ENCODE results near the gene LONP1.

The LONP1 gene

DNA sequence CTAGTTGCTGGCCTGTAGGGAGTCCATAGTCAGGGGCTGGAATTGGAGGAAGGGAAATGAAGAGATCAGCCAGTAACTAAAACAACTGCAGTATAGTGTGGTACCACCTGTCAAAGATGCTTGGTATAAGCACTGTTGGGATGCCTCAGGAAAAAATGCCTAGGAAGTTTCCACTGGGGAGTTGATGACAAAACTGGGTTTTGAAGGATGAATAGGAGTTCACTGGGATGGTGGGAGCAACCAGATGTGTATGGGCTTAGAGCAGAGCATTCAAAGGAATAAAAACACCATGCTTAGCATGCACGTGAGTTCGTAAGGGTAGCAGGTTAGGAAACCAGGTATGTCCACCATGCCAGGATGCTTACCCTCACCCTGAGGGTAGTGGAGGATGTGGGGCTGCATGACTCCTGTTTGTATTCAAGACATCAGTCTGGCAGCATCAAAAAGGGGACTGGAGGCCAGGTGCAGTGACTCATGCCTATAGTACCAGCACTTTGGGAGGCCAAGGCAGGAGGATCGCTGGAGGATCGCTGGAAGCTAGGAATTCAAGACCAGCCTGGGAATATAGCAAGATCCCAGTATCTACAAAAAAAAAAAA, 7.6 kb upstream of the LONP1 start:
- ChIA-PET CTCF (interaction anchor here (1.1 kb wide), 1 partner anchor 22 kb away, joined by 6 read pairs; no protein-coding TSS in a partner anchor), POLR2A (no interaction called here)
- DNase-seq (ENCODE audit: extremely low spot score), result no peak
- TF ChIP-seq ELF4 (IDR thresholded peaks at IDR 0.05), result no peak
- no peak for TF ChIP-seq HDGF (IDR thresholded peaks at IDR 0.05; ENCODE audit: borderline replicate concordance)
- no peak for TF ChIP-seq TARDBP (IDR thresholded peaks at IDR 0.05)
- TF ChIP-seq PKNOX1 (IDR thresholded peaks at IDR 0.05), result no peak
- TF ChIP-seq ZNF384 (IDR thresholded peaks at IDR 0.05), result no peak
- no peak for TF ChIP-seq SP1 (IDR thresholded peaks at IDR 0.05)
- TF ChIP-seq LEF1 (IDR thresholded peaks at IDR 0.05; ENCODE audit: borderline replicate concordance), result no peak
- TF ChIP-seq NFRKB (IDR thresholded peaks at IDR 0.05), result no peak
- no peak for TF ChIP-seq FOXM1 (IDR thresholded peaks at IDR 0.05; ENCODE audit: borderline replicate concordance)
- TF ChIP-seq ARNT (IDR thresholded peaks at IDR 0.05), result no peak
- no peak for TF ChIP-seq CTBP1 (IDR thresholded peaks at IDR 0.05; ENCODE audit: borderline replicate concordance)
- TF ChIP-seq SUZ12 (IDR thresholded peaks at IDR 0.05), result no peak
- TF ChIP-seq FOXA1 (IDR thresholded peaks at IDR 0.05), result no peak
- TF ChIP-seq BHLHE40 (IDR thresholded peaks at IDR 0.05; ENCODE audit: borderline replicate concordance), result no peak
- TF ChIP-seq FOXK2 (IDR thresholded peaks at IDR 0.05), result no peak
- no peak for TF ChIP-seq L3MBTL2 (conservative IDR thresholded peaks at IDR 0.05)

DNA sequence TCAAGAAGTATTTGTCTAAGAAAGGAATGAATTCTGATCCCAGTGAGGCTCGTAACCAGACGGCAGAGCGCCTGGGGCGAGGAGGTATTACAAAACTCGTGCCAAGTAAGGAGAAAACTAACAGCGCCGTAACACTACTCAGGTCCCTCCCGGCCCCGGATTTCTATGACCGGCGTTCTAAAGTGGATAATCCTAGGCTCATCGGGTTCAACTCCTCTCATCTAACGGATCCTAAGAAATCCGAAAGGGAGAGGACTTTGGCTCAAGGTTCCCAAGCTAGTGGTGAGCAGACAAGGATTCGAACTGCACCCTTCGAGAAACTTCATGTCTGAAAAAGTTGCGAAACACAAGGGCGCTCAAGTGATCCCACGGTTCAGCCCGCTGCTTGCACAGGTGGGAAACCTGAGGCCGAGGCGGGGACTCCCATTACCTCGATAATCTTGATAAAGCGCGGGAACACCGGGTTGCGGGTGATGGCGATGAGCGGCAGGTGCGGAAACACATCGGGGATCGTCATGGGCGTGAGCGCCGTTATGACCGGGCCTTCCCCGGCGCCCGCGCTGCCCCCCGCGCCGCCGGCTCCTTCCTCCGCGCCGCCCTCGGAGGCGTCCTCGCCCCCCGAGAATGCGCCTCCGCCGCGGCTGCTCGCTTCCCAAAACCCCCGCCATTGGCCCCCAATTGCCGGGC, 529 bp downstream of the LONP1 start:
- ChIA-PET POLR2A (interaction anchor here (0.9 to 4.9 kb wide), 21 partner anchors 12 to 185 kb away, joined by 3 to 49 read pairs (median 7); partner anchors contain the start of genes DUS3L, RPL36, SAFB and SAFB2), CTCF (interaction anchor here (1.0 to 1.5 kb wide), 3 partner anchors 30 to 85 kb away, joined by 4 to 6 read pairs (median 4); partner anchors contain the start of gene RPL36)
- TF ChIP-seq TARDBP (IDR thresholded peaks at IDR 0.05) (no peak), NFRKB (IDR thresholded peaks at IDR 0.05) (no peak), FOXM1 (IDR thresholded peaks at IDR 0.05; ENCODE audit: borderline replicate concordance) (no peak), ZNF384 (IDR thresholded peaks at IDR 0.05) (no peak), BHLHE40 (IDR thresholded peaks at IDR 0.05; ENCODE audit: borderline replicate concordance) (no peak), ELF4 (IDR thresholded peaks at IDR 0.05) (no peak), CTBP1 (IDR thresholded peaks at IDR 0.05; ENCODE audit: borderline replicate concordance) (no peak), FOXK2 (IDR thresholded peaks at IDR 0.05) (no peak), SP1 (IDR thresholded peaks at IDR 0.05) (no peak), HDGF (IDR thresholded peaks at IDR 0.05; ENCODE audit: borderline replicate concordance) (no peak), ARNT (IDR thresholded peaks at IDR 0.05) (no peak), FOXA1 (IDR thresholded peaks at IDR 0.05) (no peak), L3MBTL2 (conservative IDR thresholded peaks at IDR 0.05) (no peak), SUZ12 (IDR thresholded peaks at IDR 0.05) (no peak), PKNOX1 (IDR thresholded peaks at IDR 0.05) (no peak), LEF1 (IDR thresholded peaks at IDR 0.05; ENCODE audit: borderline replicate concordance) (no peak)
- DNase-seq (ENCODE audit: extremely low spot score), result no peak

DNA sequence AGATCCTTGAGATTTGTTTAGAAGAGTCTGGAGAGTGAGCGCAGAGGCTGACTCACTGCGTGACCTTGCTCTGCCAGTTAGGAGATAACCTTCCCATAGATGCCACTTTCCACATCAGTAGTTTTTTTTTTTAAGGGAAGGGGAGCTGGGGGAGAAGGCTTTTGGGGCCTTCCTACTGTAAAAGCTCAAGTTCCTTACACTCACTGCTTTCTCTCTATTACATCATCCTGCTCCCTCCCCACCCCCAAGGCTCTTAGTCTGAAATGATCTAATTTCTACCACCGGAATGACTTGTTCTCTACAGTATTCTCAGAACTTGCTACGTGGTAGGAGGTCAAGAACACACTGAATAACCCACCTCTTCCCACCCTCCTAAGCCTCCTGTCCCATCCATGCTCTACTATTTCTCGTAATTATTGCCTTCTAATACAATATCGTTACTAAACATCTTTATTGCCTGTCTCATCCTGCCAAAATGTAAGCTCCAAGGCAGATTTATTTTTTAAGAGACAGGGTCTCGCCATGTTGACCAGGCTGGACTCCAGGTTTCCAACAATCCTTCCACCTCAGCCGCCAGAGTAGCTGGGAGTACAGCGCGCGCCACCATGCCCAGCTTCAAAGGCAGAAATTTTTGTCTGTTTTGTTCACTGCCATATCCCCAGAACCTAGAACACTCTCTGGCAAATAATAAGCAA, 1.2 kb downstream of the LONP1 start:
- ChIA-PET POLR2A (interaction anchor here (0.5 to 4.9 kb wide), 12 partner anchors 11 to 185 kb away, joined by 3 to 49 read pairs (median 4); partner anchors contain the start of genes DUS3L, NDUFA11 and RPL36), CTCF (interaction anchor here (0.6 to 1.3 kb wide), 4 partner anchors 29 to 76 kb away, joined by 3 to 6 read pairs (median 3); no protein-coding TSS in a partner anchor)
- no peak for DNase-seq (ENCODE audit: extremely low spot score)
- TF ChIP-seq FOXK2 (IDR thresholded peaks at IDR 0.05), result no peak
- TF ChIP-seq LEF1 (IDR thresholded peaks at IDR 0.05; ENCODE audit: borderline replicate concordance), result no peak
- TF ChIP-seq CTBP1 (IDR thresholded peaks at IDR 0.05; ENCODE audit: borderline replicate concordance), result no peak; the same call in 1 of the 2 replicates
- no peak for TF ChIP-seq SUZ12 (IDR thresholded peaks at IDR 0.05)
- TF ChIP-seq ELF4 (IDR thresholded peaks at IDR 0.05), result no peak
- TF ChIP-seq TARDBP (IDR thresholded peaks at IDR 0.05), result no peak
- TF ChIP-seq NFRKB (IDR thresholded peaks at IDR 0.05), result no peak
- no peak for TF ChIP-seq ZNF384 (IDR thresholded peaks at IDR 0.05)

DNA sequence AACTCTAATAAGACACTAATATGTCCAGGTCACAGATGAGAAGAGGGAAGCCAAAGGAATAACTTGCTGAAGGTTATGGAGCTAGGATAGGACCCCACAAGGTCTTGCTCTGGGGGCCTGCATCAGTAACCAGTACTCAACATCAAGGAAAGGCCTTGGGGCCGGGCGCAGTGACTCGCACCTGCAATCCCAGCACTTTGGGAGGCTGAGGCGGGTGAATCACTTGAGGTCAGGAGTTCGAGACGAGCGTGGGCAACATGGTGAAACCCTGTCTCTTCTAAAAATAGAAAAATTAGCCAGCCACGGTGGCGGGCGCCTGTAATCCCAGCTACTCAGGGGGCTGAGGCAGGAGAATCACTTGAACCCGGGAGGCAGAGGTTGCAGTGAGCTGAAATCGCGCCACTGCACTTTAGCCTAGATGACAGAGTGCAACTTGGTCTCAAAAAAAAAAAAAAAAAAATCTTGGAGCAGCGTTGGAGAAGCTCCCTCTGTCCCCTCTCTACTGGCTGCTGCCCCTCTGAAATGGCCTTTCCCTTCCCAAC, 1.8 kb downstream of the LONP1 start:
- ChIA-PET CTCF (interaction anchor here (0.6 to 1.3 kb wide), 3 partner anchors 29 to 35 kb away, joined by 3 to 6 read pairs (median 3); no protein-coding TSS in a partner anchor), POLR2A (interaction anchor here (0.5 to 4.9 kb wide), 12 partner anchors 11 to 186 kb away, joined by 3 to 49 read pairs (median 4); partner anchors contain the start of genes DUS3L, NDUFA11 and RPL36)
- no peak for DNase-seq (ENCODE audit: extremely low spot score)
- TF ChIP-seq BHLHE40 (IDR thresholded peaks at IDR 0.05; ENCODE audit: borderline replicate concordance), result no peak
- TF ChIP-seq HDGF (IDR thresholded peaks at IDR 0.05; ENCODE audit: borderline replicate concordance), result no peak

- ChIA-PET POLR2A (interaction anchor here (1.1 to 4.9 kb wide), 5 partner anchors 10 to 74 kb away, joined by 3 to 49 read pairs (median 6); partner anchors contain the start of genes DUS3L and RPL36), CTCF (no interaction called here)
- no peak for TF ChIP-seq ELF4 (IDR thresholded peaks at IDR 0.05)
- TF ChIP-seq FOXM1 (IDR thresholded peaks at IDR 0.05; ENCODE audit: borderline replicate concordance), result no peak
- no peak for TF ChIP-seq LEF1 (IDR thresholded peaks at IDR 0.05; ENCODE audit: borderline replicate concordance)
- TF ChIP-seq SP1 (IDR thresholded peaks at IDR 0.05), result no peak
- TF ChIP-seq NFRKB (IDR thresholded peaks at IDR 0.05), result no peak
- no peak for TF ChIP-seq SUZ12 (IDR thresholded peaks at IDR 0.05)
- no peak for TF ChIP-seq L3MBTL2 (conservative IDR thresholded peaks at IDR 0.05)
- no peak for TF ChIP-seq BHLHE40 (IDR thresholded peaks at IDR 0.05; ENCODE audit: borderline replicate concordance)
- no peak for TF ChIP-seq ARNT (IDR thresholded peaks at IDR 0.05)
- no peak for DNase-seq (ENCODE audit: extremely low spot score)
Observed at GRCh38 chr19:5717215-5717935, 2.6 kb downstream of the LONP1 start.
